SU-DHL-6 (cell line): ENCODE results near the gene GRK2.

Experiments
- EZH2phosphoT487 ChIP-seq: fragments of 200-600 bp; sonication (generic), shearing (Covaris generic); conservative IDR thresholded peaks from 2 replicates; pipeline ENCODE4 v1.6.1; 2018; ENCODE audit warnings: mild to moderate bottlenecking, antibody characterized with exemption, low read length, moderate library complexity, mixed read lengths
- TF ChIP-seq, protein P1 (sequence below): fragments of 200-600 bp; sonication (generic); IDR thresholded peaks from one replicate; pipeline ENCODE4 v1.5.1; 2017; ENCODE audit warnings: antibody characterized with exemption, mild to moderate bottlenecking, low read length, moderate library complexity; ENCODE audit not compliant: insufficient read depth, poor library complexity, severe bottlenecking

DNA sequence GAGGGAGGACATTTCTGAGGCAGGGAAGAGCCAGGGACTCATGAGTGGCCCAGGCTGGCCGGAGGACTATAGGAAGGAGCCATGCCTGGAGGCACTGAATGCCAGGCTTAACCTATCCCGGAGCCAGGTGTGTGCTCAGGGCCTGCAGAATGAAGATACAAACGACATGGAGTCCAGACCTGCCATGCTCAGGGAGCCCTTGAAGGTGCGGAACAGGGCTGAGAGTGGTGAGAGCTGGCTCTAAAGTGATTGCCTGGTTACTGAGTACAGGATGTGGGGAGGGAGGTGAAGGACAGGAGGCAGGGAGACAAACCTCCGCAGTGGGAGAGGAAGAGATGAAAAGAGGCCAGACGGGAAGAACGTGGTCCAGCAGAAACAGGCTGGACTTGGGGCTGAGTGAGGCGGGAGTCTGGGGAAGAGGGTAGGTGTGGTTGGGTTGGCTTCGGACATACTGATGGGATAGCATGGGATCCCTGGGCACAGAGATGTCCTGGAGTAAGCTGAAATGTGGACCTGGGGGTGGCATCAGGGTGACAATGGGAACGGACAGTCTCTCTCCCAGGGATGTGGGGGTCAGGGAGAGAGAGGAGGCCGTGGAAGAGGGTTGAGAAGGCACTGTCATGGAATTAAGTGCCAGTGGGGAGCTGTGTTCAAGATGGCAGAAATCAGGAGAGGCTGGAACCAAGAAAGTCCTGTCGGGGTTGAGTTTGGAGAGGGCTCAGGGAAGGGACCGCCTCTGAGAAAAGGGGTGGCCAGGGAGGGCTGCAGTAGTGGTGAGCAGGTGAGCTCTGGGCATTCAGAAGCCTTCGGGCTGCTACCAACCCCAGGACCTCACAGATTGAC is 21.3 kb downstream of the GRK2 start:
- TF ChIP-seq, protein P1, sequence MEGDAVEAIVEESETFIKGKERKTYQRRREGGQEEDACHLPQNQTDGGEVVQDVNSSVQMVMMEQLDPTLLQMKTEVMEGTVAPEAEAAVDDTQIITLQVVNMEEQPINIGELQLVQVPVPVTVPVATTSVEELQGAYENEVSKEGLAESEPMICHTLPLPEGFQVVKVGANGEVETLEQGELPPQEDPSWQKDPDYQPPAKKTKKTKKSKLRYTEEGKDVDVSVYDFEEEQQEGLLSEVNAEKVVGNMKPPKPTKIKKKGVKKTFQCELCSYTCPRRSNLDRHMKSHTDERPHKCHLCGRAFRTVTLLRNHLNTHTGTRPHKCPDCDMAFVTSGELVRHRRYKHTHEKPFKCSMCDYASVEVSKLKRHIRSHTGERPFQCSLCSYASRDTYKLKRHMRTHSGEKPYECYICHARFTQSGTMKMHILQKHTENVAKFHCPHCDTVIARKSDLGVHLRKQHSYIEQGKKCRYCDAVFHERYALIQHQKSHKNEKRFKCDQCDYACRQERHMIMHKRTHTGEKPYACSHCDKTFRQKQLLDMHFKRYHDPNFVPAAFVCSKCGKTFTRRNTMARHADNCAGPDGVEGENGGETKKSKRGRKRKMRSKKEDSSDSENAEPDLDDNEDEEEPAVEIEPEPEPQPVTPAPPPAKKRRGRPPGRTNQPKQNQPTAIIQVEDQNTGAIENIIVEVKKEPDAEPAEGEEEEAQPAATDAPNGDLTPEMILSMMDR: no peak
- no peak for TF ChIP-seq EZH2phosphoT487
